CD4-positive, CD25-positive, alpha-beta regulatory T cell (primary cell): ENCODE data around the gene STARD3. TPM values are rescaled to one million over a fixed set of nuclear protein-coding genes. Genes with fewer than 3 reads are reported as not detected.

ENCODE experiments used
- ATAC-seq, 2 donors: fragments of 150-1000 bp; cut with Tn5 transposase; one replicate each; pipeline ENCODE4 v1.10.0; 2021; ENCODE audit warnings: low read depth in 2 of 2, moderate number of reproducible peaks in 2 of 2, moderate library complexity in 1 of 2
- DNase-seq, 3 donors: peaks; one replicate each; pipeline versions ENCODE4 v3.0.0 to v3.0.0-alpha.2; 2012 to 2022; ENCODE audit warnings: mixed read lengths in 1 of 3
- H3K27ac ChIP-seq: one replicate; pipeline ENCODE4 v1.7.0; 2013; ENCODE audit warnings: mild to moderate bottlenecking, low read length; ENCODE audit not compliant: insufficient read depth, poor library complexity, severe bottlenecking
- H3K27me3 ChIP-seq: one replicate; pipeline ENCODE4 v1.7.0; 2013; ENCODE audit warnings: low read length; ENCODE audit not compliant: control insufficient read depth, insufficient read depth
- H3K36me3 ChIP-seq: one replicate; pipeline ENCODE4 v1.7.0; 2013; ENCODE audit warnings: mild to moderate bottlenecking, low read length, moderate library complexity; ENCODE audit not compliant: control insufficient read depth, insufficient read depth
- H3K4me1 ChIP-seq: 2 replicates; pipeline ENCODE4 v1.7.0; 2013; ENCODE audit warnings: mild to moderate bottlenecking, low read length; ENCODE audit not compliant: insufficient read depth, control insufficient read depth, poor library complexity, severe bottlenecking
- H3K4me3 ChIP-seq: one replicate; pipeline ENCODE4 v1.7.0; 2013; ENCODE audit warnings: low read depth, mild to moderate bottlenecking, low read length, moderate library complexity
- H3K9me3 ChIP-seq, 2 experiments: 1 replicate in 1 of 2; 2 replicates in 1 of 2; pipeline ENCODE4 v1.7.0; 2013; ENCODE audit warnings: low read length in 2 of 2, mild to moderate bottlenecking in 1 of 2, moderate library complexity in 1 of 2; ENCODE audit not compliant: control insufficient read depth in 2 of 2
- H3K27ac Mint-ChIP-seq, 3 donors: one replicate each; pipeline ENCODE4 v1.8.0; 2020 to 2022; ENCODE audit warnings: mild to moderate bottlenecking in 3 of 3, mixed read lengths in 3 of 3, moderate library complexity in 2 of 3
- H3K27me3 Mint-ChIP-seq: one replicate; pipeline ENCODE4 v1.8.0; 2022; ENCODE audit warnings: mild to moderate bottlenecking, mixed read lengths
- H3K36me3 Mint-ChIP-seq: one replicate; pipeline ENCODE4 v1.8.0; 2020; ENCODE audit warnings: mixed read lengths
- H3K4me1 Mint-ChIP-seq, 4 donors: one replicate each; pipeline ENCODE4 v1.8.0; 2020 to 2022; ENCODE audit warnings: mixed read lengths in 4 of 4, mild to moderate bottlenecking in 1 of 4
- H3K4me3 Mint-ChIP-seq, 4 donors: one replicate each; pipeline ENCODE4 v1.8.0; 2020 to 2022; ENCODE audit warnings: mild to moderate bottlenecking in 4 of 4, mixed read lengths in 4 of 4, moderate library complexity in 3 of 4
- H3K9me3 Mint-ChIP-seq, 7 donors: one replicate each; pipeline ENCODE4 v1.8.0; 2020 to 2022; ENCODE audit warnings: mixed read lengths in 7 of 7, mild to moderate bottlenecking in 3 of 7, moderate library complexity in 2 of 7
- polyA plus RNA-seq, 4 donors: library from polyadenylated mRNA; unstranded; fragments of 300-500 nt; fragmentation: Illumina TruSeq; gene quantifications; one replicate each; pipeline ENCODE4 v1.2.3, GENCODE V29; 2021
- total RNA-seq: library from RNA; stranded (reverse); gene quantifications from one replicate; pipeline ENCODE4 v1.2.3, GENCODE V29; 2022

The STARD3 gene
- total and polyA plus RNA-seq, 5 donors from 2014 or later: 45.4 to 95.9 (median 46.7) TPM

DNA sequence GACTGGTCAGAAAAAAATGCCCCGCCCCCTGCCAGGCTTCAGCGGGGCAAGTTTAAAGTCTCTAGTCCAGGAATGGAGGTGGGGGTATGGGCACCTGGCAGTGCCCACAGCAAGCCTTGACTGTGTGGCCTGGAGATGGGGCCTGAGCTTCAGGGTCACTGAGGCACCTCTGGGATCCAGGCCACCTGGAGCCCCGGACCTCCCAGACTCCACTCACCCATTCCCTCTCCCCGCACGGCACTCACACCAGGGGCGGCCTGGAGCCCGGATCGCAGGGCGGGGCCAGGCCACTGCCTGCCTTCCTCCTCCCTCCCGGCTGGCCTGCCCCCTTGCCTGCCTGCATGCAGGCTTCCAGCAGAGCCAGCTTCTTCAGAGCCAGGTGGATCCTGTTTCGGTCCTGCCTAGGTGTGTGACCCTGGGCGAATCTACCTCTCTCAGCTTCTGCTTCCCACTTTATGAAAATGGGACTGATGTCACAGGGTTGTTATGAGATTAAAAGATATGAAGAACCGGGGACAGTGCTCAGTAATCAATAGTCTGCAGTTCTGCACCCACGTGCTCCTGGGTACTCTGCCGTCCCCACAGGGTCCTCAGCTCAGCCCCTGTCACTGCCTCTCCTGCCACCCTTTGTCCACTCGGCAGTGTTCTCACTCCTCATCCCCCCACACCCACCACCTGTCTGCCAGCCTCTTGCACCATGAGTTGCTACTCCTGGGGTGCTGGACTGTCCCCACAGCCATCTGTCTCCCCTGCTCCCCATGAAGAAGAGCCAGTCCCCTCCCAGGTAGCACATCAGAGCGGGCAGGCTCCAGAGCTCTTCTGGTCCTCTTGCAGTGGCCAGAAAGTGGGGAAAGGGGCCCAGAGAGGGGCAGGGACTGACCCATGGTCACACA lies 27.0 kb downstream of the STARD3 start:
- DNase-seq (no peak), ATAC-seq (no peak)
- peak overlapping the region in 1 of 3 donors; percentile 60 for H3K27ac Mint-ChIP-seq
- Histone ChIP-seq H3K27me3 (peaks cover 7% of the 10 kb centered on the region), H3K9me3 (no peaks in the 10 kb centered on the region), H3K4me1 (peaks cover 20% of the 10 kb centered on the region), H3K36me3 (peaks cover 29% of the 10 kb centered on the region), H3K27ac (no peak overlapping the region), H3K4me3 (no peak overlapping the region)
- peaks cover 31% of the 10 kb centered on the region for H3K27me3 Mint-ChIP-seq
- no peaks in the 10 kb centered on the region for H3K9me3 Mint-ChIP-seq
- H3K4me1 Mint-ChIP-seq: peaks cover 0 to 25% (median 8%) of the 10 kb centered on the region in 4 donors
- H3K36me3 Mint-ChIP-seq: peaks cover 8% of the 10 kb centered on the region
- H3K4me3 Mint-ChIP-seq: no peak overlapping the region

DNA sequence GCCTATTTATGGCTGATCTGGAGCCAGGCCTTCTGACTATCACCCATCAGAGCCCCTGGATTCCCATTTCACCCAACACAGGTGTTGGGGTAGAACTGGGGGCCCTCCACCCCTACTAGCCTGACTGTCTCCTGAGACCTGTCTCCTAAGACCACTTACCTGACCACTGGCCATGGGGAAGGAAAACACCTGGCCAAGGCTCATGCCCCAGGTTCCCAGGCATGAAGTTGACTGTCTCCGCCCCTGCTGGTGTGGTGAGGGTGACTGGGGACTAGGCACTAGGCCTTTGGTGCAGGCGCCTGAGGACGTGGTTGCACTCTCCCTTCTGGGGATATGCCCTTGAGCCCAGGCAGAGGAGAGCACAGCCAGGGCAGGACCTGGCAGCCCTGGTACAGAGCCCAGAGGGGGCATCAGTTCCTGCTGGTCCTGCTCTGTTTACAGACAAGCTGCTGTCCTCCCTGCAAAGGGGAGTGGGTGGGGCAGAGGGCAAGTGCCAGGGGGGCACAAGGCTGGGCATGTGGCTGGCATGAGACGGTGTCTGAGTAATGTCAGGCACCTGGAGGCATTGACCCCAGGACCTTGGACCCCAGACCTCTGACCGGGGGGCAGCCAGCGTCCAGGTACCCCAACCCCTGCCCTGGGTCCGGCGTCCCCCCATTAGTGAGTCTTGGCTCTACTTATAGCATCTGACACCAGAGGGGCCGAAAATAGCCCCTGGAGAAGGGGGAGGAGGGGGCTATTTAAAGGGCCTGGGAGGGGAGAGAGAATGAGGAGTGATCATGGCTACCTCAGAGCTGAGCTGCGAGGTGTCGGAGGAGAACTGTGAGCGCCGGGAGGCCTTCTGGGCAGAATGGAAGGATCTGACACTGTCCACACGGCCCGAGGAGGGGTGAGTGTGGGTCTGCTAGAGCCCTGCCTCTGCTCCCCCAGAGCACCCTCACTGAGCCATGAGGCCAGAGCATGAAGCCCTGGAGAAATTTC lies 27.9 kb downstream of the STARD3 start, which contains the start of gene TCAP:
TCAP (plus strand) TSS at position 769 of the 981 bp plus-strand sequence; CDS start at position 780, 11 bp downstream.
- Histone ChIP-seq H3K4me3 (no peak within 1 kb of the TSS), H3K9me3 (no peaks in the 10 kb centered on the region), H3K4me1 (peaks cover 20% of the 10 kb centered on the region), H3K27me3 (peaks cover 7% of the 10 kb centered on the region), H3K36me3 (peaks cover 23% of the 10 kb centered on the region), H3K27ac (no peak within 1 kb of the TSS)
- Mint-ChIP-seq H3K27me3 (peaks cover 35% of the 10 kb centered on the region), H3K27ac (peak within 1 kb of the TSS; percentile 38 to 60 (median 55)), H3K36me3 (peaks cover 8% of the 10 kb centered on the region), H3K9me3 (no peaks in the 10 kb centered on the region), H3K4me3 (peak within 1 kb of the TSS in 3 of 4 donors; percentile 34 to 67 (median 38)), H3K4me1 (peaks cover 0 to 25% (median 8%) of the 10 kb centered on the region in 4 donors)
- ATAC-seq (no peak), DNase-seq (no peak)

DNA sequence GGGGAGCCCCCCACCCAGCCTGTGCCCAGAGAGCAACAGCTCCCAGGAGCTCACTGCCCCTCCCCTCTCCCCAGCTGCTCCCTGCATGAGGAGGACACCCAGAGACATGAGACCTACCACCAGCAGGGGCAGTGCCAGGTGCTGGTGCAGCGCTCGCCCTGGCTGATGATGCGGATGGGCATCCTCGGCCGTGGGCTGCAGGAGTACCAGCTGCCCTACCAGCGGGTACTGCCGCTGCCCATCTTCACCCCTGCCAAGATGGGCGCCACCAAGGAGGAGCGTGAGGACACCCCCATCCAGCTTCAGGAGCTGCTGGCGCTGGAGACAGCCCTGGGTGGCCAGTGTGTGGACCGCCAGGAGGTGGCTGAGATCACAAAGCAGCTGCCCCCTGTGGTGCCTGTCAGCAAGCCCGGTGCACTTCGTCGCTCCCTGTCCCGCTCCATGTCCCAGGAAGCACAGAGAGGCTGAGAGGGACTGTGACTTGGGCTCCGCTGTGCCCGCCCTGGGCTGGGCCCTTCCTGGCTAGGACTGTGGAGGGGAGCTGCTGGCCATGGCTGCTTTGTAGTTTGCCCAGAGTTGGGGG lies 28.8 kb downstream of the STARD3 start:
- peak overlapping the region in 2 of 4 donors; percentile 38 to 67 for H3K4me3 Mint-ChIP-seq
- peaks cover 15% of the 10 kb centered on the region for H3K36me3 ChIP-seq
- peaks cover 7% of the 10 kb centered on the region for H3K27me3 ChIP-seq
- ATAC-seq (peak; percentile 19 to 30), DNase-seq (no peak)
- H3K27ac ChIP-seq: no peak overlapping the region
- peaks cover 20% of the 10 kb centered on the region for H3K4me1 ChIP-seq
- H3K27ac Mint-ChIP-seq: peak overlapping the region in 1 of 3 donors; percentile 55
- no peaks in the 10 kb centered on the region for H3K9me3 ChIP-seq
- no peak overlapping the region for H3K4me3 ChIP-seq
- H3K36me3 Mint-ChIP-seq: peaks cover 8% of the 10 kb centered on the region
- peaks cover 40% of the 10 kb centered on the region for H3K27me3 Mint-ChIP-seq
- peaks cover 0 to 25% (median 8%) of the 10 kb centered on the region in 4 donors for H3K4me1 Mint-ChIP-seq
- H3K9me3 Mint-ChIP-seq: no peaks in the 10 kb centered on the region

DNA sequence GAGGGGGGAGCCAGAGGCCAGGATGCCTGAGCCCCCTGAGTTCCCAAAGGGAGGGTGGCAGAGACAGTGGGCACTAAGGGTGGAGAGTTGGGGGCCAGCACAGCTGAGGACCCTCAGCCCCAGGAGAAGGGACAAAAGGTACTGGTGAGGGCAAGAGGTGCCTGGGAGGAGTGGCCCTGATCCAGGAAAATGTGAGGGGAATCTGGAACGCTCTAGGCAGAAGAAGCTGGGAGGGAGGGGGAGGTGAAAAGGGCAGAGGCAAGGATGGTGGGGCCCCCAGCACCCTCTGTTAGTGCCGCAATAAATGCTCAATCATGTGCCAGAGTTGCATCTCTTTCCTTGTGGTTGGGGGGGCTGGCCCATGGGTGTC lies 29.3 kb downstream of the STARD3 start:
- ATAC-seq: no peak
- peaks cover 10% of the 10 kb centered on the region for H3K36me3 ChIP-seq
- peaks cover 4% of the 10 kb centered on the region for H3K36me3 Mint-ChIP-seq
- H3K27me3 ChIP-seq: peaks cover 7% of the 10 kb centered on the region
- H3K4me3 ChIP-seq: no peak overlapping the region
- peaks cover 40% of the 10 kb centered on the region for H3K27me3 Mint-ChIP-seq
- H3K4me3 Mint-ChIP-seq: peak overlapping the region in 3 of 4 donors; percentile 34 to 50 (median 38)
- H3K4me1 Mint-ChIP-seq: peaks cover 0 to 25% (median 8%) of the 10 kb centered on the region in 4 donors
- no peaks in the 10 kb centered on the region for H3K9me3 Mint-ChIP-seq
- peaks cover 20% of the 10 kb centered on the region for H3K4me1 ChIP-seq
- no peaks in the 10 kb centered on the region for H3K9me3 ChIP-seq
- H3K27ac ChIP-seq: no peak overlapping the region
- no peak for DNase-seq
- H3K27ac Mint-ChIP-seq: no peak overlapping the region

DNA sequence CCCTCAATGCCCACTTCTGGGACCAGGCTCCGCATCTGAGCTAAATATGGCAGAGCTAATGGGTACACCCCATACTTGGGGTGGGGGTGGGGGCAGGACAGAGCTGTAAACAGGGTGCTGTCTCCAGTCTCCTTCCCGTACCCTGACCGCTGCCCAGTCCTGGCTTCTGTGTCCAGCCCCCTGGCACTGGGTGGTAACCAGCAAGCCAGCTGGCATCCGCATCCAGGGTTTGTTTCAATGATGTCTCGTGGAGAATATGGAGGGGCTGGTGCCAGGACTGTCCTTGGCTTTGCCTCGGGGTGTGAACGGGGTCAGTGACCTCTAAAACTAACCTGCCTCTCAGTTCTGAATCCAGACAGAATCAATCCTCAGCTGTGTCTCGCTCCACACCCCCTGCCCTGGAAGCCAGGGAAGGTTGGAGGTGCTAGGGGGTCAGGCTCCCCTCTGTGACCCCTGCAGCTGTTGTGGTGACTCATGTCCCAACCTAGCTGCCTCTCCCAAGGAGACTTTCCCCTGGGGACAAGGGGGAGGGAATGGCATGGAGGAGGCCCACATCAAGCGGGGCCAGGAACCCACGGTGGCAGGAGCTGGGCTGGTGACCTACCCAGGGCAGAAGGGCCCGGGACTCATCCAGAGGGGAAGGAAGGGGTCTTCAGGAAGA lies 29.8 kb downstream of the STARD3 start:
- no peak overlapping the region for H3K4me3 ChIP-seq
- peaks cover 20% of the 10 kb centered on the region for H3K4me1 ChIP-seq
- Mint-ChIP-seq H3K4me1 (peaks cover 0 to 25% (median 8%) of the 10 kb centered on the region in 4 donors), H3K9me3 (no peaks in the 10 kb centered on the region), H3K4me3 (peak overlapping the region; percentile 29 to 72 (median 40)), H3K27ac (peak overlapping the region in 1 of 3 donors; percentile 14), H3K36me3 (no peaks in the 10 kb centered on the region), H3K27me3 (peaks cover 40% of the 10 kb centered on the region)
- no peak overlapping the region for H3K27ac ChIP-seq
- no peaks in the 10 kb centered on the region for H3K9me3 ChIP-seq
- peaks cover 5% of the 10 kb centered on the region for H3K36me3 ChIP-seq
- DNase-seq: no peak
- peaks cover 7% of the 10 kb centered on the region for H3K27me3 ChIP-seq
- no peak for ATAC-seq

DNA sequence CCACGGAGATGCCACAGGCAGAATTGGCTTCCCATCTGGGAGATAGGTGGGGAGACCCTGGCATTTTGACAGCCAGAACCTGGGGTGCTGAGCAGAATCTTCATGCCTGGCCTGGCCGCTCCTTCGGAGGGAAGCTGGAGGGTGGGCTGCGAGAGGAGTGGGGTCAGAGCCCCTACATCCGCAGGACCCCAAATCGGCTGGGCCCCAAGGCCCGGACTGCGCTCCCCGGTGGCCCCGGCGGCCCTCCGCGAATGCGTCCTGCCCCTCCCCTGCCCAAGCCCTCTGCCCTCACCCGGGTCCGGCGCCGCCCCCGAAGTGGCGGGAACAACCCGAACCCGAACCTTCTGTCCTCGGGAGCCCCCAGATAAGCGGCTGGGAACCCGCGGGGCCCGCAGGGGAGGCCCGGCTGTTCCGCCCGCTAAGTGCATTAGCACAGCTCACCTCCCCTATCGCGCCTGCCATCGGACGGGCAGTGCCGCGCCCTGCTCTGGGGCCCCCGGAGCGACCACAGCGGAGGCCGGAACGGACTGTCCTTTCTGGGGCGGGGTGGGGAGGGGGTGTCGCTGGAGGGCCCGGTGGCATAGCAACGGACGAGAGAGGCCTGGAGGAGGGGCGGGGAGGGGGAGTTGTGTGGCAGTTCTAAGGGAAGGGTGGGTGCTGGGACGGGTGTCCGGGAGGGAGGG lies 30.5 kb downstream of the STARD3 start:
- peaks cover 20% of the 10 kb centered on the region for H3K4me1 ChIP-seq
- H3K27me3 ChIP-seq: peaks cover 7% of the 10 kb centered on the region
- no peak overlapping the region for H3K27ac ChIP-seq
- Mint-ChIP-seq H3K27ac (peak overlapping the region in 1 of 3 donors; percentile 14), H3K36me3 (no peaks in the 10 kb centered on the region), H3K27me3 (peaks cover 40% of the 10 kb centered on the region), H3K4me3 (peak overlapping the region in 3 of 4 donors; percentile 22 to 72 (median 38)), H3K9me3 (no peaks in the 10 kb centered on the region), H3K4me1 (peaks cover 0 to 25% (median 9%) of the 10 kb centered on the region in 4 donors)
- ATAC-seq (no peak), DNase-seq (no peak)
- H3K9me3 ChIP-seq: no peaks in the 10 kb centered on the region
- no peaks in the 10 kb centered on the region for H3K36me3 ChIP-seq
- H3K4me3 ChIP-seq: no peak overlapping the region
